Nephron (organoid): ENCODE results near the gene SEPTIN3.

Experiments used
- H3K27ac Mint-ChIP-seq, 3 experiments: 2 replicates each; pipeline ENCODE4 v1.8.0; 2020; ENCODE audit warnings: mixed read lengths in 3 of 3, mild to moderate bottlenecking in 2 of 3, moderate library complexity in 1 of 3
- H3K27me3 Mint-ChIP-seq: 2 replicates; pipeline ENCODE4 v1.8.0; 2021; ENCODE audit warnings: low read depth, mild to moderate bottlenecking, moderate library complexity, mixed read lengths
- H3K36me3 Mint-ChIP-seq: 2 replicates; pipeline ENCODE4 v1.8.0; 2020; ENCODE audit warnings: low read depth, mixed read lengths
- H3K4me1 Mint-ChIP-seq: 2 replicates; pipeline ENCODE4 v1.8.0; 2020; ENCODE audit warnings: mixed read lengths
- H3K4me3 Mint-ChIP-seq, 3 experiments: 2 replicates each; pipeline ENCODE4 v1.8.0; 2020; ENCODE audit warnings: mild to moderate bottlenecking in 3 of 3, mixed read lengths in 3 of 3, moderate library complexity in 2 of 3
- H3K9me3 Mint-ChIP-seq: 2 replicates; pipeline ENCODE4 v1.8.0; 2020; ENCODE audit warnings: mixed read lengths
- CTCF ChIP-seq, 3 experiments: fragments of 200-600 bp; sonication (generic); IDR thresholded peaks; one replicate each; pipeline ENCODE4 v1.5.0; 2021; ENCODE audit warnings: antibody characterized with exemption in 3 of 3; ENCODE audit not compliant: unreplicated experiment in 3 of 3

Gene SEPTIN3

GRCh38 chr22:41971431-41971830 is 2.2 kb downstream of the SEPTIN3 start:
- TF ChIP-seq CTCF (IDR thresholded peaks at IDR 0.05; ENCODE audit: unreplicated experiment in 3 of 3), result no peak
- Mint-ChIP-seq H3K4me1 (peaks cover 7% of the 10 kb centered on the region), H3K27ac (no peak overlapping the region), H3K9me3 (no peaks in the 10 kb centered on the region), H3K27me3 (peaks cover 53% of the 10 kb centered on the region), H3K4me3 (no peak overlapping the region), H3K36me3 (no peaks in the 10 kb centered on the region)

GRCh38 chr22:41974691-41975290 is 5.5 kb downstream of the SEPTIN3 start:
- Mint-ChIP-seq H3K4me3 (peak overlapping the region; percentile 64 to 76 (median 74)), H3K4me1 (no peaks in the 10 kb centered on the region), H3K36me3 (no peaks in the 10 kb centered on the region), H3K27me3 (peaks cover 69% of the 10 kb centered on the region), H3K27ac (no peak overlapping the region), H3K9me3 (no peaks in the 10 kb centered on the region)
- no peak for TF ChIP-seq CTCF (IDR thresholded peaks at IDR 0.05; ENCODE audit: unreplicated experiment in 3 of 3)

GRCh38 chr22:41975299-41976069 is 6.2 kb downstream of the SEPTIN3 start:
- peaks cover 62% of the 10 kb centered on the region for H3K27me3 Mint-ChIP-seq
- H3K27ac Mint-ChIP-seq, result no peak overlapping the region
- H3K36me3 Mint-ChIP-seq, result no peaks in the 10 kb centered on the region
- peak overlapping the region; percentile 64 to 76 (median 74) for H3K4me3 Mint-ChIP-seq
- no peak for TF ChIP-seq CTCF (IDR thresholded peaks at IDR 0.05; ENCODE audit: unreplicated experiment in 3 of 3)
- H3K9me3 Mint-ChIP-seq, result no peaks in the 10 kb centered on the region
- H3K4me1 Mint-ChIP-seq, result no peaks in the 10 kb centered on the region

GRCh38 chr22:41976070-41976901 is 7.0 kb downstream of the SEPTIN3 start:
- Mint-ChIP-seq H3K9me3 (no peaks in the 10 kb centered on the region), H3K4me1 (no peaks in the 10 kb centered on the region), H3K27ac (no peak overlapping the region), H3K36me3 (no peaks in the 10 kb centered on the region), H3K27me3 (peaks cover 59% of the 10 kb centered on the region), H3K4me3 (peak overlapping the region; percentile 64 to 76 (median 74))
- TF ChIP-seq CTCF (IDR thresholded peaks at IDR 0.05; ENCODE audit: unreplicated experiment in 3 of 3), result no peak

GRCh38 chr22:41976961-41977566 is 7.8 kb downstream of the SEPTIN3 start:
- Mint-ChIP-seq H3K27me3 (peaks cover 56% of the 10 kb centered on the region), H3K4me3 (peak overlapping the region; percentile 75 to 76 (median 75)), H3K4me1 (no peaks in the 10 kb centered on the region), H3K36me3 (no peaks in the 10 kb centered on the region), H3K27ac (no peak overlapping the region), H3K9me3 (no peaks in the 10 kb centered on the region)
- no peak for TF ChIP-seq CTCF (IDR thresholded peaks at IDR 0.05; ENCODE audit: unreplicated experiment in 3 of 3)
